ENCODE measurements around the gene PILRA. TPM values are rescaled to one million over a fixed set of nuclear protein-coding genes. Genes with fewer than 3 reads are reported as not detected.
"Not testable (repeated sequence)": the region's sequence is repeated elsewhere in the genome, so short reads cannot be mapped to it uniquely, and the experiment has no call there.

The PILRA gene
- total RNA-seq (2014; rRNA removed; shearing (Covaris generic)), result not detected in 2 replicates

- no peak for DNase-seq (ENCODE audit: low read depth)
Observed at GRCh38 chr7:100373261-100373831, at the start of gene PILRA. Gene PILRA, plus strand, starts transcription at chr7:100373487. Its CDS starts 170 bp downstream, at chr7:100373657.

- DNase-seq (ENCODE audit: low read depth), result not testable (repeated sequence)
Observed at GRCh38 chr7:100324194-100324593, 49.1 kb upstream of the PILRA start.

DNA sequence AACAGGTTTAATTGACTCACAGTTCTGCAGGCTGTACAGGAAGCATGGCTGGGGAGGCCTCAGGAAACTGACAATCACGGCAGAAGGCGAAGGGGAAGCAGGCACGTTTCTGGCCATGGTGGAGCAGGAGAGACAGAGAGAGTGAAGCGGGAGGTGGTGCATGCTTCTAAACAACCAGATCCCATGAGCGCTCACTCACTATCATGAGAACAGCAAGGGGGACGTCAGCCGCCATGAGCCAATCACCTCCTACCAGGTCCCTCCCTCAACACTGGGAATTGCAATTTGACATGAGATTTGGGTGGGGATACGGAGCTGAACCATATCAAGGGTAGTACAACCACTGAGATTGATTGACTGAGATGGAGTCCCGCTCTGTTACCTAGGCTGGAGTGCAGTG is 47.6 kb upstream of the PILRA start:
- DNase-seq (ENCODE audit: low read depth), result not testable (repeated sequence)

DNA sequence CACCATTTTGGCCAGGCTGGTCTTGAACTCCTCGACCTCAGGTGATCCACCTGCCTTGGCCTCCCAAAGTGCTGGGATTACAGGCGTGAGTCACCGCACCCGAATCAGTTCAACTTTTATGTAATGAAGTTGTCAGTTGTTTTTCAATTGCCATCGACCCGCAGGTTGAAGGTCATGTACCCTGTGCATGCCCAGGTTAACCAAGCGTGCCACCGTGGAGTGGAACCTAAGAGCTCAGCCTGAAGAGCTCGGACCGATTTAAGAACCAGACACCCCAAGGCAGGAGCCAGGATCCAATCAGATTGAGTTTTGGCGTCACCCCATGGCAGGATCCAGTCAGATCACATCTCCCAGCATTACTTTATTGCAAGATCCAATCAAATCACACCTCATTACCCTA is 46.4 kb upstream of the PILRA start:
- DNase-seq (ENCODE audit: low read depth), result not testable (repeated sequence)

- DNase-seq (ENCODE audit: low read depth), result peak; percentile 95
Observed at GRCh38 chr7:100335566-100336466, 37.5 kb upstream of the PILRA start.

- DNase-seq (ENCODE audit: low read depth), result peak; percentile 81
Observed at GRCh38 chr7:100338083-100338696, 35.1 kb upstream of the PILRA start.

- DNase-seq (ENCODE audit: low read depth), result not testable (repeated sequence)
Observed at GRCh38 chr7:100341286-100341685, 32.0 kb upstream of the PILRA start.

GRCh38 chr7:100342765-100343164 is 30.5 kb upstream of the PILRA start:
- no peak for DNase-seq (ENCODE audit: low read depth)

- not testable (repeated sequence) for DNase-seq (ENCODE audit: low read depth)
Observed at GRCh38 chr7:100344124-100344559, 29.1 kb upstream of the PILRA start.

DNA sequence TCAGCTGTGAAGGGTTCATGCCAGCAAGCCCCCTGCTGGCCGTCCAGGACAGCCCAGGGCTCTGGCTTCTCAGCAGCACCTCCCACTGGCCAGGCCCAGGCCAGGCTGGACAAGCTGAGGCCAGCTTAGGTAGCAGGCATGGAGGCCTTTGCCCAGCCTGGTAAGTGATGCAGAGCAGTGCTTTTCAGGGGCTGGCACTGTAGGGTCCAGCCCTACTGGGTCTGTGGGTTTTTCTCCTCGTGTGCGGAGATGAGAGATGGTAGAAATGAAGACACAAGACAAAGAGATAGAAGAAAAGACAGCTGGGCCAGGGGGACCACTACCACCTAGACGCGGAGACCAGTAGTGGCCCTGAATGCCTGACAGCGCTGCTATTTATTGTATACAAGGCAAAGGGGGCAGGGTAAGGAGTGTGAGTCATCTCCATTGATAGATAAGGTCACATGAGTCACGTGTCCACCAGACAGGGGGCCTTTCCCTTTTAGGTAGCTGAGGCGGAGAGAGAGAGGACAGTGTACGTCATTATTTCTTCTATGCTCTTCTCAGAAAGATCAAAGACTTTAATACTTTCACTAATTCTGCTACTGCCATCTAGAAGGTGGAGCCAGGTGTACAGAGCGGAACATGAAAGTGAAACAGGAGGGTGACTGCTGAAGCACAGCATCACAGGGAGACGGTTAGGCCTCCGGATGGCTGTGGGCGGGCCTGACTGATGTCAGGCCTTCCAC is 28.6 kb upstream of the PILRA start:
- DNase-seq (ENCODE audit: low read depth), result peak; percentile 84

GRCh38 chr7:100345288-100345672 is 28.0 kb upstream of the PILRA start:
- peak; percentile 65 for DNase-seq (ENCODE audit: low read depth)

GRCh38 chr7:100346921-100347320 is 26.4 kb upstream of the PILRA start:
- DNase-seq (ENCODE audit: low read depth), result no peak

DNA sequence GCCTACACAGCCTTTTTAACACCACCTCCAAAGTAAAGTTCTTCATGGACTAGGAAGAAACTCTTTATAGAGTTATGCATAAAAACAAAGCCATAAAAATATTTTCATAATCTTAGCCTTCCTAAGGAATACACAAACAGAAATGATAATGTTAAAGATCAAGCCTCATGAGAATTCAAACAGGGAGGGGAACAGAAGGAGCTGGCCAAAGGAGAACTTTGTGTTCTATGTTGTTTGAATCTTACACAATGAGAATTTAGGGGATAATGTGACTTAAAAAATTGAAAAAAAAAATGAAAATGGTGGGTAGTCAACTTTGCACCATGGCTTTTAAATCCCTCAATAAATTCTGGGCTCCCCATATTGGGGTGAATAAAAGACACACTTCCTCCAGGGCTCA is 24.5 kb upstream of the PILRA start:
- no peak for DNase-seq (ENCODE audit: low read depth)

GRCh38 chr7:100349757-100350156 is 23.5 kb upstream of the PILRA start:
- DNase-seq (ENCODE audit: low read depth), result no peak

DNA sequence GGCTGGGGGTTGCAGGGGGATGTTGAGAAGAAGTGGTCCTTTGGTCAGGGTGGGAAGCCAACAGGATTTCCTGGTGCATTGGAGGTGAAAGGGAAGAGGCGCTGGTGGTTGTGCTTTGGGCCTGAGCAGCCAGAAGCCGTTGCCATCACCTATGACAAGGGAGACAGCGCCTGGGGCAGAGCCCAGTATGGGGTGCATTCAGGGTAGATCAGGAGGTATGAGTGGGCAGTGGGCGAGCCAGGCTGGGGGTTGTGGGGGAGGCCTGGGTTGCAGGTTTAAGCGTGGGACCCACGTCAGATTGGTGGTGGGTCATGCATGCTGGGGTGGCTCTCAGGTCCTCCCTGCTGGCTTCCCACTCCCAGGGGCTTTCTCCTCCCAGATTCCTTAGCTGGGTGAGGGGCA is 21.6 kb upstream of the PILRA start:
- no peak for DNase-seq (ENCODE audit: low read depth)

DNA sequence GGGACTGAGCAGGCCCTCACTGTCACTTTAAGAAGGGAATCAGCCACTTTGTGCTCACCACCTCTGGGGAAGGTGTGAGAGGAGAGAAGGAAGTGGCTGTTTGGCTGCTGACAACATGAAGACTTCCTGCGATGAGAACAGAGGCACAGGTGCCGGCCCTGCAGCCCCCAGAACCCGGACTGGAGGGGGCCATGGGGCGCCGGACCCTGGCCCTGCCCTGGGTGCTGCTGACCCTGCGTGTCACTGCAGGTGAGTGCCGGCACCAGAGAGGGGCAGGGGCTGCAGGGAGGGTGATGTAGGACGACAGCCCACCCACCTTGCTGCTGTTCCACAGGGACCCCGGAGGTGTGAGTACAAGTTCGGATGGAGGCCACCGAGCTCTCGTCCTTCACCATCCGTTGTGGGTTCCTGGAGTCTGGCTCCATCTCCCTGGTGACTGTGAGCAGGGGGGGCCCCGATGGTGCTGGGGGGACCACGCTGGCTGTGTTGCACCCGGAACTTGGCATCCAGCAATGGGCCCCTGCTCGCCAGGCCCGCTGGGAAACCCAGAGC is 21.0 kb upstream of the PILRA start:
- DNase-seq (ENCODE audit: low read depth), result not testable (repeated sequence)

GRCh38 chr7:100352984-100353684 is 20.2 kb upstream of the PILRA start:
- DNase-seq (ENCODE audit: low read depth), result no peak

GRCh38 chr7:100353685-100354330 is 19.5 kb upstream of the PILRA start:
- DNase-seq (ENCODE audit: low read depth), result no peak

DNA sequence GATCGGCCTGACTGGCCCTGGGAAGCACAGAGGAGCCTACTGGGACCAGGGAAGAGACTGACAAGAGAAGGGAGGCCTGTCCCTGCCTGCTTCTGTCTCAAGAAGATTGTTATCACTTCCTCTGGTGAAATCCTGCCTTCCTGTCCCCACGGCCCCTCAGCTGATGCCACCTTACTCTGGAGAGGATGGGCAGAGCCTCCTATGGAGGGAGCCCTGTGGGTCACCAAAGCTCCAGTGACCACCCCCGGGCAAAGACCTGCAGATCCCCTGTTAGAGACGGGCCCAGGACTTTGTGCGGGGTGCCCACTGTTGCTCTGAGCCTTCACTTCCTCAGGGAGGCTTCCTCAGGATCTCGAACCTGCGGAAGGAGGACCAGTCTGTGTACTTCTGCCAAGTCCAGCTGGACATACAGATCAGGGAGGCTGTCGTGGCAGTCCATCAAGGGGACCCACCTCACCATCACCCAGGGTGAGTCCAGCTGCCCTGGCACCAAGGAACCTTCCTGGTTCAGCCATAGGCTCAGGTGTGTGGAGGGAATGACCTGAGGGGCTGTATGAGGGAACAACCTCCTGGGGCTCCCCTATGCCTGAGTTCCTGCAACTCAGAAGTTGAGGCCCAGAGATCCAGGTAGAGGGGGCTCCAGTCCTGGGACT is 16.7 kb upstream of the PILRA start:
- DNase-seq (ENCODE audit: low read depth), result no peak

DNA sequence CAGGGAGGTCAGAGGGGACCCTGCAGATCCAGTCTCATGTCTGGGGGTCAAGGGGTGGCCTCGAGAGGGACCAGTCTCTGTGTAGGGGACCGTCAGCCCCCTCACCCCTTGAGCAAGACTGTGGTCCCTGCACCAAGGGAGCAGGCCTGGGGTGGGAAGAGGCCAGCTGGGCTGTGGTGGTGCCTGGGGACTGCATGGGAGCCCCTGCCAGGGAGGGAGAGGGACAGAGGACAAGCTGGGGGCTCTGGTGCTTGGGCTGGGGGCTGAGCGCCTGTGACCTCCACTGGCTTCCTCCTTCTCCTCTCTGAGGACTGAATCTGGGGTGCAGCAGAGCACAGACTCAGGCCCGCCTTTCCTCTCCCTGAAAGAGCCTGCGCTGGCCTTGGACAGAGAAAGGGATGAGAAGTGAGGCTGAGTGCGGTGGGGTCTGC is 16.1 kb upstream of the PILRA start:
- no peak for DNase-seq (ENCODE audit: low read depth)

All from RPMI7951 (cell line).